COLO829 (cell line): ENCODE data around the gene ARMCX1.
"Not testable (repeated sequence)": the region's sequence is repeated elsewhere in the genome, so short reads cannot be mapped to it uniquely, and the experiment has no call there.

ENCODE experiments used
- DNase-seq: peaks from one replicate; pipeline ENCODE4 v3.0.0; 2012; ENCODE audit warnings: low spot score

ARMCX1 gene

DNA sequence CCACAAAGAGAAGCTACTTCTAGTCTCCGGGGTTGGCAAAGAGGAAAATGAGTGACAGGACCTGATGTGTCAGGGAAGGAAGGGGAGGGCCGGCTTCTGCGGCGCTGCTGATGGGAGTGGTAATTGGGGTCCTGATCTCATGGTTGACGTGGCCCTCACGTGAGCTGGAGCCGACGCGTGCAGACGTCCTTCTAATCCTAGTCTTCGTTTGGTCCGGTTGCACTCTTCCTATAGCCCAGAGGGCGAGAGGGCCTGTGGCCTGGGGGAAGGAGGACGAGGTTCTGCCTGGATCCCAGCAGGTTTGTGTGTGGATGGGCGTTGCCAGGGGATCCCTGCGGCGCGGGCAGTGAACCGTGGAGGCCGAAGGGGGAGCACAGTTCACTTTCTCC, at the start of gene ARMCX1:
TSS of gene ARMCX1 (plus strand) at position 186 of the 389 bp plus-strand sequence. CDS start 2,384 bp downstream, outside the sequence.
- peak; percentile 18 for DNase-seq

DNA sequence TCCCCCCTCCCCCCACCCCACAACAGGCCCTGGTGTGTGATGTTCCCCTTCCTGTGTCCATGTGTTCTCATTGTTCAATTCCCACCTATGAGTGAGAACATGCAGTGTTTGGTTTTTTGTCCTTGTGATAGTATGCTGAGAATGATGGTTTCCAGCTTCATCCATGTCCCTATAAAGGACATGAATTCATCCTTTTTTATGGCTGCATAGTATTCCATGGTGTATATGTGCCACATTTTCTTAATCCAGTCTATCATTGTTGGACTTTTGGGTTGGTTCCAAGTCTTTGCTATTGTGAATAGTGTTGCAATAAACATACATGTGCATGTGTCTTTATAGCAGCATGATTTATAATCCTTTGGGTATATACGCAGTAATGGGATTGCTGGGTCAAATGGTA, 47.4 kb upstream of the ARMCX1 start:
- not testable (repeated sequence) for DNase-seq

DNA sequence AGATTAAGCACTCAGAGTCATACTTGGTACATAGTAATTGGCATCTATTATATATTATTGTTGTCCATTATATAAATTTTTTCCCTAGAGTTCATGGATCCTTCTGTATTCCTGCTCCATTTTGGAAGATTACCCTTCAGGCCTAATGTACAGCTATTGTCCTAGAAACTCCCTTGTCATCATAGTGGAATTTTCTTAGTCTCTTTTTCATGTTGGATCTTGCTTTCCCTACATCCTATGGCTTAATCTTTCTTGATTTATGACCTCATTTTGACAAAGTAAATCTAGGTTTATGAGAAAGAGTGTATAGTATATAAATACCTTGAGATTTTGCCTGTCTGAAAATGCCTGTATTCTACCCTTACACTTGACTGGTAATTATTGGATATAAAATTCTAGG, 43.0 kb upstream of the ARMCX1 start:
- no peak for DNase-seq

DNA sequence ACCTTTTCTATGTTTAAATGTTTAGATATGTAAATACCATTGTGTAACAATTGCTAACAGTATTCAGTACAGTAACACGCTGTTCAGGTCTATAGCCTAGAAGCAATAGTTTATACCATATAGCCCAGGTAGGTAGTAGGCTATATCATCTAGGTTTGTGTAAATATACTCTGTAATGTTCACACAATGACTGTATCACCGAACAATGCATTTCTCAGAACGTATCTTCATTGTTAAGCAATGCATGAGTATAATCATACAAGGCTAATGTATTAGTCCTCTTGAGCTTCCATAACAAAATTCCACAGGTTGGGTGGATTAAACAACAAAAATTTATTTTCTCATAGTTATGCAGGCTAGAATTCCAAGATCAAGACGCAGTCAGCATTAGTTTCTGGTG, 42.4 kb upstream of the ARMCX1 start:
- no peak for DNase-seq

DNA sequence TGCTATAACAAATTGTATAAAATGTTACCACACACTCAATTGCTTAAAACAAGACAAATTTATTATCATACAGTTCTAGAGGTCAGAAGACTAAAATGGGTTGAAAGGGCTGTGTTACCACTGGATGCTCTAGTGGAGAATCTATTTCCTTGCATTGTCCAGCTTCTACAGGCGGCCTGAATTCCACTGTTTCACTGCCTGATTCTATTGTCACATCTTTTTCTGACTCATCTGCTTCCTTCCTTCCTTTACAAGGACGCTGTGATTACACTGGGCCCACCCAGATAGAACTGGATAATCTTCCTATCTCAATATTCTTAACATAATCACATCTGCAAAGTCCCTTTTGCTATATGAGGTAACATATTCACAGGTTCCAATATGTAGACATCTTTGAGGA, 19.4 kb upstream of the ARMCX1 start:
- no peak for DNase-seq

DNA sequence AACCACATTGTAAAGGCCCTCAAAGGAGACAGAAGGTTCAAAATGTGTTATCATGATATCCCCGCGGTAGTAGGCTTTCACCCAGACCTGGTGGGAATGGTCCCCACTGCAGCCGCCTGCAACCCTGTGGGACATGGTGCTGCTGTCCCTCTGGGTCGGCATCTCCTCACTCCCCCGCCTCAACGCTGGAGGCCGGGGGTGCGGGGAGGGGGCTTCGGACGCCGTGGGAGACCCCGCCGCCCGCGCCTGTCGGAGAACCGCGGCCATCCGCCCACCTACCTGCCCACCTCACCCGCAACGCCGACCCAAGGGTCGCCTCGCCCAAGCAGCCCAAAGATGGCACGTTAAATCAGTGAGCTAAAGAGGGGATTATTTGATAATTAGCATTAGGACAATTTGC, 11.2 kb upstream of the ARMCX1 start:
- DNase-seq = no peak

DNA sequence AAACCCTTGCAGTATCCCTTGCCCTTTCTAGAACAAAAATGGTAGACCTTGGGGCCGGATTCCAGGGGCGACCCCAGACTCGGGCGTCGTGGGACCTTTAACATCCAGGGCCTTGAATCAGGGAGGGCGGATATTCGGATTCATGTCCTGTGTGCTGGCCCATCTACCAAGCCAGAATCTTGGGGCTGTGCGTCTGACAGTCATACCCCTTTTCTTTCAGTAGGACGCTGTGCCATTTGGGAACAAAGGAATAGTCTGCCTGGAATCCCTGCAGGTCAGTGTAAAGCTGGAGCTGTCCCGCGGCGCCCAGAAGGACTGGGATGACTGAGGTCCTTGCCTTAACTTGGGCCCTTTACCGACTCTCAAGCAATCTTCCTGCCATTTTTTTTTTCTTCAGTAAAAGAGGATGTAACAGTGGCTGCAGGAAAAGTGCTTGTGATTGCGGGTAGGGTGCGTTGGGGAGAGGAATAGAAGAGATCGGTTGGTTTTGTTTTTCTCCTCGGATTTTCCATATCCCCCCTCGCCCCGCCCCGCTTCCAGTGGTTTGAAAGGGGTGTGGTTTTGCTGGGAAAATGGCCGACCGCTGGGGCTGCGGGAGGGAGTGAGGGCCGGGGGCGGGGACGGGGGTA, 518 bp downstream of the ARMCX1 start:
- DNase-seq = peak; percentile 28

DNA sequence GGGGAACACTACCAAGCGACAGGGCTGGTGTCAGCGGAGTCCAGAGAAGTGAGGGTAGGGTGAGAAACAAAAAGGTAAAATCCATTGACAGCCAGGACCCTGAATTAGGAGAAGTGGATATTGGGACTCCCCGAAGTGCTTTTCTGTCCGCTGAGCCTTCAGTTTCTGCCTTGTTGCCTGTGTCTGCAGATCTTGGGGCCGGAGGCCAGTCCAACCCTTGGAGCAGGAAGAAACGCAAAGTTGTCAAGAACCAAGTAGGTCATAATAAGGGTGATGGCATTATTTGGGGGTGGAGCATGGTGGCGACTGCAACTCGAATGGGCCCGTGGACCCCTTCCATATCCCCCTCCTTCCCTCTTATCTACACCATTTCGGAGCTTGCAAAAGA, 1.0 kb downstream of the ARMCX1 start:
- no peak for DNase-seq

DNA sequence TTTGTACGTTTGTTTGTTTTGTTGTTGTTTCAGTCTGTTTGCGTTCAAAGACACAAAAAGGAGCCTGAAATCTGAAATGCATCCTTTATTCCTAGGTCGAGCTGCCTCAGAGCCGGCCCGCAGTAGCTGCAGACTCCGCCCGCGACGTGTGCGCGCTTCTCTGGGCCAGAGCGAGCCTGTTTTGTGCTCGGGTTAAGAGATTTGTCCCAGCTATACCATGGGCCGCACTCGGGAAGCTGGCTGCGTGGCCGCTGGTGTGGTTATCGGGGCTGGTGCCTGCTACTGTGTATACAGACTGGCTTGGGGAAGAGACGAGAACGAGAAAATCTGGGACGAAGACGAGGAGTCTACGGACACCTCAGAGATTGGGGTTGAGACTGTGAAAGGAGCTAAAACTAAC, 2.4 kb downstream of the ARMCX1 start:
- DNase-seq = no peak

DNA sequence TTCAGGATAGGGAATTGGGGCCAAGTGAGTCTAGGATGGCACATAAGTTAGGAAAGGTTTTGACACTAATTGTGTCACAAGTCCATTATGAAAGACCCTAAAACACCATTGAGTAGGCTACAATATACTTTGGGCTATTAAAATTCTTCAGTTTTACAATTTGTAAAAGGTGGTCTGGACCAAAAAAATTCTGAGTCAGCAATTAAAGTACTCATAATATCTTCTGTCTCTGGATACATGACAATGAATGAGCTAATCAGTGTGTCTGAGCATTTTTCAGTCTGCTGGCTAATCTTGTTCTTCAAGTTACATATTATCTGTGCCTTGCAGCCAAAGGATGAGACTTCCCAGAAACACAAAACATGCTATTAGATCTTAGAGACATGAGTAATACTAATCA, 14.3 kb downstream of the ARMCX1 start:
- no peak for DNase-seq

DNA sequence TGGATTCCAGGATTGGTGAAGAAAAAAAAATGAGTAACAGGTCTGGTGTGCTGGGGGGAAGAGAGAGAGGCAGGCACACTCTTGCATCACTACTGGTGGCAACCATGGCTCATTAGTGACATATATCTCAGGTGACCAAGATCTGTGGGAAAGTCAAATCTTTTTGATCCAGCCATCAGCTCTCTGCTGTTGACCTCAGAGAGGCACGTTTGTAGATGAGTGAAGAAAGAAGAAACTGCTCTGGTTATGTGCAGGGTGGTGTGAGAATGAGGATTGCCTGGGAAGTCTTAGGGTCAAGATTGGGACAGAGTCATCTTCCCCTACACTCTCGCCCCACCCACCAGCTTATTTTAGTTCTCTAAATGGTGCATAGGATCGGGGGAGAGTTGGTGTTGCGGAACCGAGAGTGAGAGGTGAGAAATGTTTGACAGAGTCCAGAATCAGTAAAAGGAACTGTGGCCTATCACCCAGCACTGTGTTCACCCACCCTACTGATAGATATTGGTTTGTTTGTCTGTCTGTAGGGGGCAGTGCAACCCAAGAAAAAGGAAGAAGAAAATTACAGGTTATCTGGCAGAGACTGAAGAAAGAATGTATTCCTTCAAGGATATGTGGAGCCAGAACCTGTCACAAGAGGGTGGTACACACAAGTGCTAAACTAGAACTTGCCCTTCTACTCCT, 45.5 kb downstream of the ARMCX1 start:
- peak; percentile 64 for DNase-seq

DNA sequence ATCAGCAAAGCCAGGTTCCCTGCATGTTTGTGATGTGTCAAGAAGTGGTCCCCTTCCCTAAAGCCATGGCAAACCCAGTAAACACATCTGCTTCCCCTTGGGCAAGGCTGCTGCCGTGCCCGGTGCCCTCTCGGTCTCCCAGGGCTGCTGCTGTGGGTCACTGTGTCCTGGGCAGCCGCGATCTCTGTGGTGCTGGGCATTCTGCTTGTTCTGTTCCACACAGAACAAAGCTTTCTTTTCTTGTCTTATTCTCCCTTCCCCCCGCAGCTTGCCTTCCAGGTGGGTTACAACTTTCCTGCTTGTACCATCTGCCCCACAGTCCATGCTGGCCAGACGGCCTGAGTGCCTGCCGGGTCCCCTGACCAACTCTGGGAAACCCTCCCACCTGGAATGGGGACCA, 49.2 kb downstream of the ARMCX1 start:
- DNase-seq = not testable (repeated sequence)

DNA sequence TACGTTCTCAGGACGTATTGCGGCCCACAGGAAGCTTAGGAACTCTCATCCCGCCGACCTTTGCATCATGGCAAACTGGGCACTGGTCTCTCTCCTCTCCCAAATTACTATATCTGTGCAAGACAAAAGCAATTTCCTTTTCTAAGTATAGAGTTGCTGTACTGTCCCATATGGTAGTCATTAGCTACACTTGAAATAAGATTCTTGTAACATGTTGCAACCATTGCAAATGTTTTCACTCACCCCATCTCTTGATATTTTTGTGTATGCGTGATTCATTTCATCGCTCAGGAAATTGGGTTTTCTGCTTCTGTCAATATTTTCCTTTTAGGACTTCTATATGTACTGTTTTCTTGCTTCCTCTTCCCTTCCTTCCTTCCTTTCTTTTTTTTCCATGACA, 51.7 kb downstream of the ARMCX1 start:
- DNase-seq = no peak
